GM12878 (cell line): ENCODE data around the gene PPRC1. TPM values are rescaled to one million over a fixed set of nuclear protein-coding genes. Genes with fewer than 3 reads are reported as not detected.

Experiments
- ATAC-seq: fragments of 200-7000 bp; cut with Tn5 transposase; 3 replicates; pipeline ENCODE4 v1.9.1; 2020; ENCODE audit warnings: mild to moderate bottlenecking, moderate library complexity
- BruUV-seq: library from RNA; stranded (reverse); fragments of 400-500 nt; replicated peaks from 2 replicates; lab custom pipeline; 2021; lab: Mats Ljungman, UMichigan
- CTCF ChIA-PET: fragments of 300-600 bp; sonication (Branson Sonifier 250); formaldehyde crosslinking; extraction: SDS; loops from one replicate; lab custom pipeline; 2021; ENCODE audit warnings: inconsistent platforms; lab: Yijun Ruan, JAX
- POLR2A ChIA-PET: fragments of 350-600 bp; formaldehyde crosslinking; extraction: SDS; loops from one replicate; lab custom pipeline; 2021; ENCODE audit warnings: inconsistent platforms; lab: Charles Lee
- RAD21 ChIA-PET: fragments of 300-600 bp; sonication (Branson Sonifier 250); formaldehyde crosslinking; loops from one replicate; lab custom pipeline; 2023; ENCODE audit warnings: antibody characterized with exemption; ENCODE audit not compliant: unreplicated experiment; lab: Charles Lee
- SMC1A ChIA-PET: fragments of 300-600 bp; sonication (Branson Sonifier 250); formaldehyde crosslinking; loops from one replicate; lab custom pipeline; 2023; ENCODE audit not compliant: unreplicated experiment, uncharacterized antibody; lab: Charles Lee
- DNase-seq: peaks from one replicate; pipeline ENCODE4 v3.0.0-alpha.2; 2011; ENCODE audit warnings: low read depth, low spot score
- FAIRE-seq: peaks from 3 replicates; lab custom pipeline; 2011; peaks lifted over from hg19 to GRCh38; lab: Jason Lieb, UNC
- H2AFZ ChIP-seq: 2 replicates; pipeline ENCODE4 v1.6.0; 2011; ENCODE audit warnings: low read depth, low read length, control low read depth; ENCODE audit not compliant: control insufficient read depth
- H3K27ac ChIP-seq: 2 replicates; pipeline ENCODE4 v1.5.1; 2011; ENCODE audit warnings: control low read depth; ENCODE audit not compliant: control insufficient read depth, insufficient read depth
- H3K27me3 ChIP-seq, 2 experiments: replicated peaks in 1 of 2; 2 replicates each; pipeline versions ENCODE4 v1.6.0 to v1.6.1; 2011; ENCODE audit warnings: low read length in 1 of 2; ENCODE audit not compliant: control insufficient read depth in 2 of 2, insufficient read depth in 2 of 2
- H3K36me3 ChIP-seq, 2 experiments: 2 replicates each; pipeline ENCODE4 v1.5.1; 2011; ENCODE audit warnings: low read length in 1 of 2; ENCODE audit not compliant: control insufficient read depth in 2 of 2, insufficient read depth in 2 of 2
- H3K4me1 ChIP-seq: 2 replicates; pipeline ENCODE4 v1.6.1; 2011; ENCODE audit warnings: mild to moderate bottlenecking, low read length, moderate library complexity, mixed read lengths; ENCODE audit not compliant: control insufficient read depth, insufficient read depth
- H3K4me2 ChIP-seq: 2 replicates; pipeline ENCODE4 v1.6.0; 2011; ENCODE audit warnings: control low read depth; ENCODE audit not compliant: control insufficient read depth, insufficient read depth
- H3K4me3 ChIP-seq: fragments of 200-600 bp; sonication (generic); 2 replicates; pipeline ENCODE4 v1.5.1; 2016
- H3K79me2 ChIP-seq: 2 replicates; pipeline ENCODE4 v1.6.0; 2011; ENCODE audit warnings: low read length; ENCODE audit not compliant: control insufficient read depth, insufficient read depth
- H3K9ac ChIP-seq: 2 replicates; pipeline ENCODE4 v1.8.0; 2011; ENCODE audit warnings: low read length, control low read depth, mixed read lengths; ENCODE audit not compliant: control insufficient read depth, insufficient read depth
- H3K9me3 ChIP-seq: replicated peaks from 3 replicates; pipeline ENCODE4 v1.5.1; 2011; ENCODE audit warnings: mild to moderate bottlenecking, low read length; ENCODE audit not compliant: control insufficient read depth, insufficient read depth
- H4K20me1 ChIP-seq: 2 replicates; pipeline ENCODE4 v1.6.0; 2011; ENCODE audit not compliant: control insufficient read depth, insufficient read depth
- EED ChIP-seq: sonication (generic); IDR thresholded peaks from 2 replicates; pipeline ENCODE4 v1.6.1; 2016; ENCODE audit warnings: antibody characterized with exemption, low read depth
- IRF5 ChIP-seq: fragments of 450-650 bp; IDR thresholded peaks from 2 replicates; pipeline ENCODE4 v1.6.1; 2017; ENCODE audit warnings: borderline replicate concordance
- MTA3 ChIP-seq: IDR thresholded peaks from 2 replicates; pipeline ENCODE4 v1.6.1; 2012; ENCODE audit warnings: low read length, inconsistent platforms, borderline replicate concordance
- MXI1 ChIP-seq: fragments of 150-350 bp; IDR thresholded peaks from 2 replicates; pipeline ENCODE4 v1.6.1; 2011; ENCODE audit warnings: low read depth, mild to moderate bottlenecking, inconsistent platforms, low read length, improper control_type of control experiment
- NR2C2 ChIP-seq: IDR thresholded peaks from 2 replicates; pipeline ENCODE4 v1.6.1; 2011; ENCODE audit warnings: borderline replicate concordance, low read depth; ENCODE audit not compliant: control insufficient read depth, insufficient read length
- PAX5 ChIP-seq: IDR thresholded peaks from 2 replicates; pipeline ENCODE4 v1.6.1; 2011; ENCODE audit warnings: low read depth, low read length, borderline replicate concordance
- PKNOX1 ChIP-seq: fragments of 450-650 bp; IDR thresholded peaks from 2 replicates; pipeline ENCODE4 v1.6.1; 2016; ENCODE audit warnings: mild to moderate bottlenecking
- SUZ12 ChIP-seq: fragments of 200-600 bp; sonication (generic); IDR thresholded peaks from one replicate; pipeline ENCODE4 v1.6.1; 2018; ENCODE audit warnings: antibody characterized with exemption, mild to moderate bottlenecking; ENCODE audit not compliant: unreplicated experiment
- WGBS: methylation state at CpG from one replicate; pipeline ENCODE4 v1.1.6; 2016; ENCODE audit warnings: low lambda C conversion rate; ENCODE audit not compliant: insufficient replicate concordance, insufficient coverage; ENCODE audit errors: missing lambda C conversion rate; 5-methylcytosine and 5-hydroxymethylcytosine counted together
- in situ Hi-C: fragments of 300-500 bp; cut with MboI; formaldehyde crosslinking; loops from 9 replicates; pipeline ENCODE4 v1.14.3; 2018; ENCODE audit warnings: mixed read lengths
- intact Hi-C: fragments of 100-400 bp; cut with micrococcal nuclease; formaldehyde crosslinking; loops from one replicate; pipeline ENCODE4 v1.14.2; 2022; ENCODE audit not compliant: unreplicated experiment
- polyA plus RNA-seq, 11 experiments: library from polyadenylated mRNA; depleted of rRNA in 4 of 11; unstranded in 6 of 11; stranded (reverse) in 5 of 11; fragments of >200 nt; fragmentation: Nextera tagmentation in 4 of 11; fragmentation: Illumina TruSeq in 1 of 11; extraction: Ambion mirVana in 4 of 11; extraction: Trizol in 1 of 11; gene quantifications; 1 replicate in 1 of 11; 2 replicates in 10 of 11; pipeline versions ENCODE4 v1.2.1 to v1.2.3, GENCODE V29; 2011 to 2016; ENCODE audit warnings: inconsistent platforms in 2 of 11, missing spikeins in 2 of 11, low read depth in 1 of 11
- total RNA-seq, 4 experiments: library from RNA; depleted of rRNA in 3 of 4; stranded (reverse); fragments of >200 nt in 3 of 4; fragmentation: Illumina TruSeq in 1 of 4; extraction: Trizol in 1 of 4; gene quantifications; 2 replicates each; pipeline versions ENCODE4 v1.2.1 to v1.2.3, GENCODE V29; 2013 to 2021

Gene PPRC1
- total and polyA plus RNA-seq, 10 of the 15 experiments (the other 5 are each of a cell fraction or from before 2014, with no cell fraction given), result 13.1 to 69.8 (median 32.4) TPM

- DNase-seq, result no peak
- Histone ChIP-seq H3K4me1 (no peaks in the 10 kb centered on the region), H2AFZ (no peak overlapping the region), H3K27me3 (no peaks in the 10 kb centered on the region), H4K20me1 (no peaks in the 10 kb centered on the region; the same call in 1 of the 2 replicates), H3K79me2 (peaks cover 30% of the 10 kb centered on the region), H3K4me3 (no peak overlapping the region), H3K9ac (no peak overlapping the region), H3K27ac (no peak overlapping the region), H3K9me3 (no peaks in the 10 kb centered on the region), H3K4me2 (no peak overlapping the region), H3K36me3 (peaks cover 51 to 54% of the 10 kb centered on the region in 2 experiments)
- TF ChIP-seq PKNOX1 (no peak), PAX5 (no peak), IRF5 (no peak), NR2C2 (no peak), MXI1 (no peak), EED (no peak), SUZ12 (no peak), MTA3 (no peak)
- ChIA-PET CTCF (interaction anchor here (0.6 kb wide), 1 partner anchor 209 kb away, joined by 3 read pairs; no protein-coding TSS in a partner anchor), SMC1A (no interaction called here), POLR2A (interaction anchor here (0.8 kb wide), 1 partner anchor 13 kb away, joined by 8 read pairs; no protein-coding TSS in a partner anchor), RAD21 (no interaction called here)
- no peak; the same call in 2 of the 3 replicates for ATAC-seq
- no TSS peak for BruUV-seq
- WGBS, result 94% methylated on average over 5 of the region's 5 CpGs
- in situ Hi-C loops, result no loop called here
- FAIRE-seq, result no peak
- intact Hi-C loops, result no loop called here
Measured at GRCh38 chr10:102140913-102141540, 8.2 kb downstream of the PPRC1 start.
